OCI-LY7 (cell line): ENCODE measurements around the gene ADRA2B.

Source experiments
- EZH2phosphoT487 ChIP-seq: fragments of 200-600 bp; sonication (generic); IDR thresholded peaks from 2 replicates; pipeline ENCODE4 v1.6.1; 2018; ENCODE audit warnings: low read depth, borderline replicate concordance, mild to moderate bottlenecking, mixed run types, antibody characterized with exemption, low read length, moderate library complexity, mixed read lengths
- TF ChIP-seq, protein P1 (sequence below): fragments of 200-600 bp; sonication (generic); conservative IDR thresholded peaks from 2 replicates; pipeline ENCODE4 v1.5.1; 2014; ENCODE audit warnings: mild to moderate bottlenecking, antibody characterized with exemption, low read length, moderate library complexity, mixed read lengths

DNA sequence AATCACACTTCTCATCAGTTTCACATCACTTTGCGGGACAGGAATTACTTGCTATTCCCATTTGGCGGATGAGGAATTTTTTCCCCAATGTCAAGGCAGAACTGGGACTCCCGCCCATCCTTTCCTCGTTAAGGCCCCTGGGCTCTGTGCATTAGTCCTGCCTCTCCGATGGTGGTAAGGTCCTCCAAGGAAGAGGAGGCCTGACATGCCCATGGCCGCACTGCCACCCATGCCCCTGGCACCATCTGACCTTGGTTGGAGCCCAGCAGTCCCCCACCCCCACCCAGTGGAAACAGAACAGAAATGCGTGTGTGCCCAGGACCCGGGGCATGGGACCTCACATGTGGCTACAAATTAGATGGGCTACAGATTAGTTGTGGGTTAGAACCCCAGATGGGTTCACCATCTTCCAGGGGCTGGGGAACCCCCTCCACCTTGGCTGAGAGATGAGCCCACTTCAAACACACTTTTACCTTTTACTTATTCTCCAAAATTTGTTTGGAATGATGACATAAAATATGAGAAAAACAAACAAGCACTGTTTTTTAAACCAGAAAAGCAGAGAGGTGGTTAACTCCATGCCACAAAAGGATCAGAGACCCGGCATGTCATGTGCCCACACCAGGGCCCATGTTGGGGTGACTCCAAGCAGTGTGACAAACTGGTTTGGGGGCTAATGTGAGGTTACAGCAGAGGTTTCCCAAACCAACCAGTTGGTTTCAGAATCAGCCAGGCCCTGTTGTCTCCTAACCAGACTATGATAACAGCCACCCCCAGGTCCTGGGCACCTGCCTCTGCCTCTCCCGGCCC, 39.8 kb upstream of the ADRA2B start:
- no peak for TF ChIP-seq EZH2phosphoT487
- TF ChIP-seq, protein P1, sequence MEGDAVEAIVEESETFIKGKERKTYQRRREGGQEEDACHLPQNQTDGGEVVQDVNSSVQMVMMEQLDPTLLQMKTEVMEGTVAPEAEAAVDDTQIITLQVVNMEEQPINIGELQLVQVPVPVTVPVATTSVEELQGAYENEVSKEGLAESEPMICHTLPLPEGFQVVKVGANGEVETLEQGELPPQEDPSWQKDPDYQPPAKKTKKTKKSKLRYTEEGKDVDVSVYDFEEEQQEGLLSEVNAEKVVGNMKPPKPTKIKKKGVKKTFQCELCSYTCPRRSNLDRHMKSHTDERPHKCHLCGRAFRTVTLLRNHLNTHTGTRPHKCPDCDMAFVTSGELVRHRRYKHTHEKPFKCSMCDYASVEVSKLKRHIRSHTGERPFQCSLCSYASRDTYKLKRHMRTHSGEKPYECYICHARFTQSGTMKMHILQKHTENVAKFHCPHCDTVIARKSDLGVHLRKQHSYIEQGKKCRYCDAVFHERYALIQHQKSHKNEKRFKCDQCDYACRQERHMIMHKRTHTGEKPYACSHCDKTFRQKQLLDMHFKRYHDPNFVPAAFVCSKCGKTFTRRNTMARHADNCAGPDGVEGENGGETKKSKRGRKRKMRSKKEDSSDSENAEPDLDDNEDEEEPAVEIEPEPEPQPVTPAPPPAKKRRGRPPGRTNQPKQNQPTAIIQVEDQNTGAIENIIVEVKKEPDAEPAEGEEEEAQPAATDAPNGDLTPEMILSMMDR = no peak
